ENCODE results near the gene GRAPL.
"Not testable (repeated sequence)": the region's sequence is repeated elsewhere in the genome, so short reads cannot be mapped to it uniquely, and the experiment has no call there.

GRAPL gene

DNA sequence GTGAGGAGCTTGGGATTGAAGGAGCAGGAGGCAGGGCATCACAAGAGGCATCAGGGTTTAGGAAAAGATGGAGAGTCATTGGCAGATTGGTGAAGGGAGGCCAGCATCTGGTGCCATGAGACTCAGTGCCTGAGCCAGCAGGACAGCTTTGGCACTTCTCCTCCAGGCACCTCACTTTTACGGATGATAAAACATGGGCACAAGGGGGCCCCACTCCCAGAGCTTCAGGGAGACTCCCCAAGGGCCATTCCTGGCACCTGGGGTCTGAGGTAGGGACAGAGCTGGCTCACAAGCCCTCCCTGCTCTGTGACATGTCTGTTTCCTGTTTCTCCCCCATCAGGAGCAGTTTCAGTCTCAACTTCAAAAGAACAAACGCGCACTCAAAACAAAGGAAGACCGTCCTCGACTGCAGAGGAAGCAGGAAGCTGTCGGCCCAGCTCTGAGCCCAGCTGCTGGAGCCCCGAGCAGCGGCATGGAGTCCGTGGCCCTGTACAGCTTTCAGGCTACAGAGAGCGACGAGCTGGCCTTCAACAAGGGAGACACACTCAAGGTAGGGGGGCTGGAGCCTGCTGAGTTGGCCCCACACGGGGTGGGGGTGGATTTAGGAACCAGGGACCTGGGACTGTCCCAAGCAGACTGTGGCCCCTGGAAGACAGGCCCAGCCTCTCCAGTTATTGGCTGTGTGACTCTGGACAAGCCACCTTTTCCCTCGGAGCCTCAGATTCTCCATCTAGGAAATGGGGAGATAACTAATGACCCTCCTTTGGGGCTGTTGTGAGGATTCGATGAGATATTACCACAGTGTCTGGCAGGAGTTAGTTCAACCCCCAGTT, at the start of gene GRAPL:
GRAPL (plus strand) TSS at position 442 of the 833 bp plus-strand sequence; CDS start at position 473, 31 bp downstream.
- DNase-seq (ENCODE audit: low spot score): not testable (repeated sequence)

DNA sequence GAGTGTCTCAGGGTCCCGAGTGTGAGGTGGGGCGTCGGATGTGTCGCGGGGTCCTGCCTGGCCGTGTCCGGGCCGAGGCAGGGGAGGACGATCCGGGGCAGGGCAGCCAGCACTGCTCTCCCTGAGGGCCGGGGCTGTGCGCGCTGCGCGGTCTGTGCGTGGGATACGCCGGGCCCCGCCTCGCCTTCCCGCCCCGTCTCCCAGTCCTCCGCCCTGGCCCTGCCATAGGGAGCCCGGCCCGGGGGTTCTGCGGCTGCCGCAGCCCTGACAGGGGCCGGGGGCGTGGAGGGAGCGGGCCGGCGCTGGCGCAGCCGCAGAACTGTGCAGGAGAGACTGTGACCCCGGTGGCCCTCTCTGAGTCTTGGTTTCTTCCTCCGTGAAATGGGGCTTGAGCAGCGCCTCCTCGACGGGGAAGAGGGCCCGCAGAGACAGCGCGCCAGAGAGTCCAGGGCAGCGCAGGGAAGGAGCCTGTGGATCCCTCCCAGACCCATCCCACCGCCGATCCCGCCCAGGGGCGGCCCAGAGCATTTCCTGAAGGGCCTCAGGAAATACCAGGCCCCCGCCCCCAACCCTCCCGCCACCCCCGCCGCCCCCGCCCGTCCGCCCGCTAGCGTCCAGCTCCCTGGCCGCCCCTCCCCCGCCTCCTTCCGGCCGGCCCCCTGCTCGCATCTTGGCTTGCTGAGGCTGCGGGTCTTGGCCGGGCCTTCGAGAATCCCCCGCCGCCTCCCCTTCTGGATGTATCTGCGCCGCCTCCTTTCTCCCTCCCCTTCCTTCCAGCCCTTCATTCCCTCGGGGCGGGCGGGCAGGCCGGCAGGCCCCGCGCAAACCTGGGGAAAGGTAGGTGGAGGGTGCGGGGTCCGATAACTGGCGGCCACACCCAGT, 38.3 kb upstream of the GRAPL start:
- not testable (repeated sequence) for DNase-seq (ENCODE audit: low spot score)

- DNase-seq (ENCODE audit: low spot score): not testable (repeated sequence)
Observed at GRCh38 chr17:19090058-19090772, 37.2 kb upstream of the GRAPL start.

- DNase-seq (ENCODE audit: low spot score): not testable (repeated sequence)
Observed at GRCh38 chr17:19092737-19093683, 34.4 kb upstream of the GRAPL start.

- DNase-seq (ENCODE audit: low spot score): not testable (repeated sequence)
Observed at GRCh38 chr17:19093684-19094438, 33.5 kb upstream of the GRAPL start.

DNA sequence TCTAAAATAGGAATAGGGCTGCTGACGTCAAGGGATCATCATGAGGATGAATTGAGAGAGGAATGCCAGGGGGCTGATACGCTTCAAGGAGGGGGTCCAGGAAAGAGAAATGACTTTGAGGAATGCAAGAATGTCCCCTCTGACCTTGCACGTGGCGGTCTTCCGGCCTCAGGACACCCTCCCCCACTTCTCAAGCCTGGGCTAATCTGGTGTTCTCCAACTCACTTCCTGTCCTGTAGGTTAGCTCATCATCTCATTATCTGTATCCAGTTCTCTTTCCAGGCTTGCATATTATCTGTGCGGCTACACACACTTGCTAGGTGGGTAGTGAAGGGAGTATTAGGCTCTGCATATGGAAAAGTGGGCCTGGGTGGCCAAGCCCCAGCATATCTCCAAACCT, 18.9 kb upstream of the GRAPL start:
- DNase-seq (ENCODE audit: low spot score): not testable (repeated sequence)

DNA sequence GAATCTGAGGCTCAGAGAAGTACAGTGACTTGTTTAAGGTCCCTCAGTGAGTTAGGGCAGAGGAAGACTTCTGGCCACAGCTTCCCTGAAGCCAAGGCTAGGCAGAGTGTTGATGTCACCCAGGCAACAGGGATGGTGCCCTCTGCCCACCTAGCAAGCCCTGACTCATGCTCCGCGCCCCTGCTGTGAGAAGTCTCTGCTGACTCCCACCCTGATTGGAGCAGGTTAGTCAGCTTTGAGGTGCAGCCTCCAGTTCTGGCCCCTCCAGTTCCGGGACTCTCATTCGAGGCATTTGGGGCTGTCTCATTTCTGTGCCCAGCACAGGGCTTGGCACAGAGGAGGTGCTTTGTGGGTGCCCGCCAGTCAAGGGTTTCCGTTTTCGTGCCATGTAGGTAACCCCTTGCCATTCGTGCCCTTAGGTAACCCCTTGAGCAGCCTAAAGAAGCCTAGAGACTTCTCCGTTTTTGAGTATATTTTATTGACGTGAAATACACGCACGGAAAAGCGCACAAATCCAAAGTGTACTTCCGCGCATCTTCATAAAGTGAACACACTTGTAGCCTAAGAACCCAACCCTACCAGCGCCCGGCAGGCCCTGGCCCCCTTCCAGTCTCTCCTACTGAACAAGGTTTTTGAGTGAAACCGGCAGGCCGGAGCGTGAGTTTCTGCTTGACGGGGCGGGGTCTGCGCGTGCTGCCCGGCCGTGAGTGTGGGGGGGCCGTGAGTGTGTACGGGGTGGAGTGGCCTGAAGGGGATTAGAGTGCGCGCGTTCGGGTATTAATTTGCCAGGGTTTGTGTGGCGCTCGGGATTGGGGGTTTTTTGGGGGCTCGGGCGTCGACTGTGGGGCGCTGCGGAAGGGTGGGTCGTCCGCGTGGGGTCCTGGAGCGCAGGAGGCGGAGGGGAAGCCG, 16.9 kb upstream of the GRAPL start:
- DNase-seq (ENCODE audit: low spot score): not testable (repeated sequence)

- not testable (repeated sequence) for DNase-seq (ENCODE audit: low spot score)
Observed at GRCh38 chr17:19111111-19111711, 16.2 kb upstream of the GRAPL start.

DNA sequence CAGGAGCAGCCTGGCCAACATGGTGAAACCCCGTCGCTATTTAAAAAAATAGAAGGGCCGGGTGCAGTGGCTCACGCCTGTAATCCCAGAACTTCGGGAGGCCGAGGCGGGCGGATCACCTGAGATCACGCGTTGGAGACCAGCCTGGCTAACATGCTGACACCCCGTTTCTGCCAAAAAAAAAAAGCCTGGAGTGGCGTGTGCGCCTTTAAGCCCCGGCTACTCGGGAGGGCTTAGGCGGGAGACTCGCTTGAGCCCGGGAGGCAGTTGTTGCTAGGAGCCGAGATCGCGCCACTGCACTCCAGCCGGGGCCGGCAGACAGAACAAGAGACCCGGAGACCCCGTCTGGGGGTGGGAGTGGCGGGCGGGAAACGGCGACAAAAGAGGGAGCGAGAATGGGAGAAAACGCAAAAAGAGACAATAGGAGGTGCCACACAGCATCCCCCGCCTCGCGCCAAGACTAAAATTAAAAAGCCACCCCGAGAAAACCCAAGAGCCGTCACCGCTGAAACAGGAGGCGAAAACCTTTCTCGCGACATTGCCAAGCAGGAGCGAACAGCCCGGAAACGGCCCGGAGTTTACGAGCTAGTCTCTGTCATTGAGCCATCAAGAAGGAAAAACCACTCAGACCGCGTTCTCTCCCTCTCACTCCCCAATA, 15.5 kb upstream of the GRAPL start:
- DNase-seq (ENCODE audit: low spot score): not testable (repeated sequence)

- not testable (repeated sequence) for DNase-seq (ENCODE audit: low spot score)
Observed at GRCh38 chr17:19112459-19112826, 14.9 kb upstream of the GRAPL start.

GRCh38 chr17:19118695-19119094, 8.7 kb upstream of the GRAPL start:
- not testable (repeated sequence) for DNase-seq (ENCODE audit: low spot score)

GRCh38 chr17:19125289-19125688, 2.1 kb upstream of the GRAPL start:
- DNase-seq (ENCODE audit: low spot score): not testable (repeated sequence)

- not testable (repeated sequence) for DNase-seq (ENCODE audit: low spot score)
Observed at GRCh38 chr17:19129500-19129899, 2.1 kb downstream of the GRAPL start.

- not testable (repeated sequence) for DNase-seq (ENCODE audit: low spot score)
Observed at GRCh38 chr17:19131108-19131507, 3.7 kb downstream of the GRAPL start.

DNA sequence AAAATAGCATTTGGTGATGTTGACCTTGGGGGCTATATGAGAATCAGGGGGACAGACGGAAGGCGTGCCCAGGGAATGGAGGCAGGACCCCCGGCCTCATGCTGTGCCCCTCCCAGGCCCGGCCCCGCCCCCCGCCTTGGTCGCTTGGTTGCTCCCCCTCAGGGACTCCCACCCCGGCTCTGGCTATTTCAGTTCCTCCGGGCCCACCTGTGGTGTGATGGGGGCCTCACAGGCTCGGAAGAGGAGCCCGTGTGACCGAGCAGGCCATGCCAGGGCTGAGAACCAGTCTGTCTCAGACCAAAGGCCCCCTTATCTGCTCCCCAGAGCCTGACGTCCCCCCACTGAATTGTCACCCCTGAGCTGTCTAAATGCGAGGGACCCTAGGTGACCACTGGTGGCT, 4.4 kb downstream of the GRAPL start:
- not testable (repeated sequence) for DNase-seq (ENCODE audit: low spot score)

DNA sequence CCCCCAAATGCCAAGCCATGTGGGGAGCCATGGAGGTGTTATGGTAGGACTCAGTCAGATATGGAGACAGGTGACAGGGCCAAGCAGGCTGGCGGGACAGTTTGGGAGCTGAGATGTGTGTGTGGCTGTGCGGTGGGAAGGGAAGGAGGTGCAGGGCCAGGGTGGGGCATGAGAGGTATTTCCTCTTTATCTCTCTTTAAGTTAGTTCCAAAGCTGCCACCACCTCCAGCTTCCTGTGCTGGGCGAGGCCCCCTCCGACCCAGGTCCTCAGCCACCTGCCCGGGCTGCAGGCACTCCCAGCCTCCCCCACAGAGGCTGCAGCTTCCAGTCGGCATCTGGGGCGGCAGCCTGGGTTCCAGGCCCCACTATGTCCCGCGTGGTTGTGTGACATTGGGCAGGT, 6.4 kb downstream of the GRAPL start:
- not testable (repeated sequence) for DNase-seq (ENCODE audit: low spot score)

GRCh38 chr17:19135391-19135790, 8.0 kb downstream of the GRAPL start:
- DNase-seq (ENCODE audit: low spot score): not testable (repeated sequence)

DNA sequence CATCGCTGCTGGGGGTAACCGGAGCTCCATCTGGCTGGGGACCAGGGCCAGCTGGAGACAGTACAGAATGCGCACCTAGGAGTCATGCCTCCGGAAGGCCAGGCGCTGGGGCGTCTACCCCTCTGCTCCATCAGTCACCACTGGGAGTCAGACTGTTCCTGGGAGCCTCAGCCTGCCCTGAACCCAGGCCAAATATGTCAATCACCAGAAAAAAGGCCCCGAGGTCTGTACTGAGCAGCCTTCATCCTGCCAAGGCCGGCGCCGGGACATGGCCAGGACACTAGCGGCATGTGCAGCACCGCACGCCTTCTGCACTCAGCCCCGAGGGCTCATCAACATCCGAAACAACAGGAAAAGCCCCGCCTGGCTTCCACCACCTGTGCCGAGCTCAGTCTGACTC, 8.7 kb downstream of the GRAPL start:
- DNase-seq (ENCODE audit: low spot score): not testable (repeated sequence)
